ENCODE data around the gene DTNA.

The DTNA gene

GRCh38 chr18:34818064-34818463 is 108.0 kb downstream of the DTNA start:
- no peak for TF ChIP-seq POLR2A (IDR thresholded peaks at IDR 0.05; ENCODE audit: low read length)
- TF ChIP-seq GATA1 (IDR thresholded peaks at IDR 0.05; ENCODE audit: low read depth, low read length), result no peak
- DNase-seq, result no peak

GRCh38 chr18:34820360-34821065 is 110.4 kb downstream of the DTNA start:
- DNase-seq, result no peak
- TF ChIP-seq GATA1 (IDR thresholded peaks at IDR 0.05; ENCODE audit: low read depth, low read length) (no peak), POLR2A (IDR thresholded peaks at IDR 0.05; ENCODE audit: low read length) (no peak)

GRCh38 chr18:34821669-34822210 is 111.6 kb downstream of the DTNA start:
- no peak for TF ChIP-seq GATA1 (IDR thresholded peaks at IDR 0.05; ENCODE audit: low read depth, low read length)
- no peak for TF ChIP-seq POLR2A (IDR thresholded peaks at IDR 0.05; ENCODE audit: low read length)
- no peak for DNase-seq

- no peak for TF ChIP-seq POLR2A (IDR thresholded peaks at IDR 0.05; ENCODE audit: low read length)
- TF ChIP-seq GATA1 (IDR thresholded peaks at IDR 0.05; ENCODE audit: low read depth, low read length), result no peak
- no peak for DNase-seq
Measured at GRCh38 chr18:34828093-34828492, 118.0 kb downstream of the DTNA start.

- no peak for DNase-seq
- TF ChIP-seq GATA1 (IDR thresholded peaks at IDR 0.05; ENCODE audit: low read depth, low read length) (no peak), POLR2A (IDR thresholded peaks at IDR 0.05; ENCODE audit: low read length) (no peak)
Measured at GRCh38 chr18:34834897-34835296, 124.8 kb downstream of the DTNA start.

GRCh38 chr18:34835466-34835865 is 125.4 kb downstream of the DTNA start:
- DNase-seq, result no peak
- no peak for TF ChIP-seq POLR2A (IDR thresholded peaks at IDR 0.05; ENCODE audit: low read length)
- no peak for TF ChIP-seq GATA1 (IDR thresholded peaks at IDR 0.05; ENCODE audit: low read depth, low read length)

GRCh38 chr18:34837769-34838272 is 127.7 kb downstream of the DTNA start:
- no peak for DNase-seq
- TF ChIP-seq POLR2A (IDR thresholded peaks at IDR 0.05; ENCODE audit: low read length) (no peak), GATA1 (IDR thresholded peaks at IDR 0.05; ENCODE audit: low read depth, low read length) (no peak)

- DNase-seq, result no peak
- TF ChIP-seq POLR2A (IDR thresholded peaks at IDR 0.05; ENCODE audit: low read length), result no peak
- TF ChIP-seq GATA1 (IDR thresholded peaks at IDR 0.05; ENCODE audit: low read depth, low read length), result no peak
Measured at GRCh38 chr18:34838669-34839068, 128.6 kb downstream of the DTNA start.

- TF ChIP-seq POLR2A (IDR thresholded peaks at IDR 0.05; ENCODE audit: low read length) (no peak), GATA1 (IDR thresholded peaks at IDR 0.05; ENCODE audit: low read depth, low read length) (no peak)
- no peak for DNase-seq
Measured at GRCh38 chr18:34840256-34840826, 130.2 kb downstream of the DTNA start.

GRCh38 chr18:34841891-34842290 is 131.8 kb downstream of the DTNA start:
- TF ChIP-seq POLR2A (IDR thresholded peaks at IDR 0.05; ENCODE audit: low read length), result no peak
- no peak for TF ChIP-seq GATA1 (IDR thresholded peaks at IDR 0.05; ENCODE audit: low read depth, low read length)
- DNase-seq, result no peak

GRCh38 chr18:34844072-34844471 is 134.0 kb downstream of the DTNA start:
- DNase-seq, result no peak
- no peak for TF ChIP-seq POLR2A (IDR thresholded peaks at IDR 0.05; ENCODE audit: low read length)
- TF ChIP-seq GATA1 (IDR thresholded peaks at IDR 0.05; ENCODE audit: low read depth, low read length), result no peak

- no peak for TF ChIP-seq GATA1 (IDR thresholded peaks at IDR 0.05; ENCODE audit: low read depth, low read length)
- TF ChIP-seq POLR2A (IDR thresholded peaks at IDR 0.05; ENCODE audit: low read length), result no peak
- DNase-seq, result no peak
Measured at GRCh38 chr18:34844732-34845459, 134.8 kb downstream of the DTNA start.

- TF ChIP-seq POLR2A (IDR thresholded peaks at IDR 0.05; ENCODE audit: low read length) (no peak), GATA1 (IDR thresholded peaks at IDR 0.05; ENCODE audit: low read depth, low read length) (no peak)
- no peak for DNase-seq
Measured at GRCh38 chr18:34847408-34847807, 137.3 kb downstream of the DTNA start.

GRCh38 chr18:34848156-34848555 is 138.1 kb downstream of the DTNA start:
- TF ChIP-seq GATA1 (IDR thresholded peaks at IDR 0.05; ENCODE audit: low read depth, low read length), result no peak
- TF ChIP-seq POLR2A (IDR thresholded peaks at IDR 0.05; ENCODE audit: low read length), result no peak
- no peak for DNase-seq

All from erythroblast (primary cell).